Measurements from ENCODE around the gene PI4KA.
"Not testable (repeated sequence)": the region's sequence is repeated elsewhere in the genome, so short reads cannot be mapped to it uniquely, and the experiment has no call there.

PI4KA gene

GRCh38 chr22:20662524-20663036, 196.0 kb downstream of the PI4KA start:
- DNase-seq: not testable (repeated sequence)

DNA sequence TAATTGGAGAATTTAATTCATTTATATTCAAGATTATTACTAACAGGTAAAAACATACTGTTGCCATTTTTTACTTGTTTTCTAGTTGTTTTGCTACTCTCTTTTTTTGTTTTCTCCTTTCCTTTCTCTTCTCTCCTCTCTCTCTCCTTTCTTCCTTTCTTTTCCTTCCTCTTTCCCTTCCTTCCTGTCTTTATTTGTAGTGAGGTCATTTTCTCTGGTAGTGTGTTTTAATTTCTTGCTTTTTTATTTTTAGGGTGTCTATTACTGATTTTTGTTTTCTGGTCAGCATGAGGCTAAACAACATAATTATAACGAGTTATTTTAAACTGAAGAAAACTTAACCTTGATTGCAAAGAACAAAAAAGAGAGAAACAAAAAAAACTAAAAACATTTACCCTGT, 197.1 kb downstream of the PI4KA start:
- DNase-seq: no peak

DNA sequence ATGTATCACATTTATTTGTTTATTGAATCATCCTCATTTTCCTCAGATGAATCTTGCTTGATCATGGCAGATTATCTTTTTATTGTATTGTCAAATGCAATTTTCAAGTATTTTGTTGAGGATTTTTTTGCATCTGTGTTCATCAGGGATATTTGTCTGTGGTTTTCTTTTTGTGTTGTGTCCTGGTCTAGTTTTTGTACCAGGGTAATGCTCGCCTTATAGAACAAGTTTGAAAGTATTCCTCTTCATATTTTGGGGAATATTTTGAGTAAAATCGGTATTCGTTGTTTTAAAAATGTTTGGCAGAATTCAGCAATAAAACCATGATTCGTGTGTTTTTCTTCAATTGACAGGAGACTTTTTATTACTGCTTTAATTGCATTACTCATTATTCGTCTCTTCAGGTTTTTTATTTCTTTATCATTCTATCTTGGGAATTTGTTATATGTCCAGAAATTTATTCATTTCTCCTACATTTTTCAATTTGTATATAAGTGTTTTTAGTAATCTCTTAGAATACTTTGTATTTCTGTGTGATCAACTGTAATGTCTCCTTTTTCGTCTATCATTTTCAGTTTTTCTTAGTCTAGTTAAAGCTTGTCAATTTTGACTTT, 198.1 kb downstream of the PI4KA start:
- no peak for DNase-seq

- no peak for DNase-seq
Measured at GRCh38 chr22:20659920-20660319, 198.7 kb downstream of the PI4KA start.

GRCh38 chr22:20659258-20659657, 199.4 kb downstream of the PI4KA start:
- no peak for DNase-seq

DNA sequence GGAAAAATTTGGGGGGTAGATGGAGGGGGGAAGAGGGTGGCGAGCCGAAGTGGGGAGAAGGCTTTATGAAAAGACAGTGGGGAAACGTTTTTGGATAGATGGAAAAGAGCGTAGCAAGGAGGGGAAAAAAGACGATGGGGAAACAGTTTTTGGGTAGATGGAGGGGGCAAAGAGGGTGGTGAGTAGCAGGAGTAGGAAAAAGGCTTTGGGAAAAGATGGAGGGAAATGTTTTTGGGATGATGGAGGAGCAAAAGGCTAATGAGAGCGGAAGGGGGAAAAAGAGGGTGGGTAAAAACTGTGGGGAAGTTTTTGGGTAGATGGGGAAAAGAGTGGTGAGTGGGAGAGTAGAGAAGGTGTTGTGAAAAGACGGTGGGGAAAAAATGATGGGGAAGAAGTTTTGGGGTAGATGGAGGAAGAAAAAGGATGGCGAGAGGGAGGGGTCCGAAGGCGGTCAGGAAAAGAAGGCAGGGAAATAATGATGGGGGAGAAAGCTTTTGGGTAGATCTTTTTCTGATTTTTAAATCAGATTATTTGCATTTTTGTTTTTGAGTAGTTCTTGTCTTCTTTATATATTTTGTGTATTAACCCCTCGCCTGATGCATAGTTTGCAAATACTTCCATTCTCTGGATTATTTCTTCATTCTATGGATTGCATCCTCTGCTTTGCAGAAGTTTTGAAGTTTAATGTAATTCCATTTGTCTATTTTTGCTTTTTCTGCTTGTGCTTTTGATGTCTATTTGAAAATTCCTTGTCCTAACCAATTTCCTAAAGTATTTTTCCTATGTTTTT, 200.0 kb downstream of the PI4KA start:
- DNase-seq: no peak

GRCh38 chr22:20657963-20658362, 200.6 kb downstream of the PI4KA start:
- no peak for DNase-seq

Measured in amniotic stem cell (primary cell).